Rectal smooth muscle tissue (tissue), 1 donor: Measurements from ENCODE around the gene FREY1.
"Not testable (repeated sequence)": the region's sequence is repeated elsewhere in the genome, so short reads cannot be mapped to it uniquely, and the experiment has no call there.

ENCODE experiments used
- H3K27ac ChIP-seq: one replicate; pipeline ENCODE4 v1.7.0; 2013; ENCODE audit warnings: low read depth, low read length, inconsistent platforms
- H3K27me3 ChIP-seq: one replicate; pipeline ENCODE4 v1.7.0; 2013; ENCODE audit warnings: low read length; ENCODE audit not compliant: control insufficient read depth, insufficient read depth
- H3K36me3 ChIP-seq: one replicate; pipeline ENCODE4 v1.7.0; 2013; ENCODE audit warnings: low read length; ENCODE audit not compliant: control insufficient read depth, insufficient read depth
- H3K4me1 ChIP-seq: one replicate; pipeline ENCODE4 v1.7.0; 2013; ENCODE audit warnings: low read length; ENCODE audit not compliant: control insufficient read depth, insufficient read depth
- H3K4me3 ChIP-seq: one replicate; pipeline ENCODE4 v1.7.0; 2013; ENCODE audit warnings: low read length
- H3K9ac ChIP-seq: one replicate; pipeline ENCODE4 v1.7.0; 2013; ENCODE audit warnings: low read length

FREY1 gene

DNA sequence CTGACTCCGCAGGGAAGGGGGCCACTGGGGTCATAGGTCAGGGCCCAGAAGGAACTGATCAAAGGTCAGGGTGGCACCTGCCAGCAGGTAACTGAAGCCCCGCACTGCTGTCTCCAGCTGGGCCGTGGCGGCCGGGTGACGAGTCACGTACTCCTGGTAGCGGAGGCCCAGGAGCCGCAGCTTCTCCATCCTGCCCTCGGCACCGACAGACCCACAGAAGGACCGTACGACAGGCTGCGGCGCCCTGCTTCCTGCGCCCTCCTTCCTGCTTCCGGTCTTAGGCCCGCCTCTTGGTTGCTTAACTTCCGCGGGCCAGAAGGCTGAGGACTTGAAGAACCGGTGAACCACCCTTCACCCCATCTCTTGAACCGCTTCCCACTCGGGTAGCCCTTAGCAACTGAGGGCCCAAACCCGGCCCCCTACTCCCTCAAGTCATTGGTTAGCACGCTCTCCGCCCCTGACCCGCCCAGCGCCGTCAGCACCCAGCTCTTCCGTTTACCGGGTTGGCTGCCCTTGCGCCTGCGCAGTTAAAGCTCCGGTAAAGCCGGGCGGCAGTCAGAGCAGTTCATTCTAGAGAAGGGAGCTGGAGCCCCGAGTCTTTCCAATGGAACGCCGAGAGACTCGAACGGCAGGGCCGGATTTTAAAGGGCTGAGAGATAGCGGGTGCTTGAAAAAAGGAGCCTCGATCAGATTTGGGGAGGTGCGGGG, 10.7 kb upstream of the FREY1 start, which contains the start of gene PEX16:
TSS of gene PEX16 (minus strand) at position 255 of the 708 bp plus-strand sequence. CDS start at position 189, 66 bp downstream.
- Histone ChIP-seq H3K36me3 (peaks cover 17% of the 10 kb centered on the region), H3K4me3 (peak within 1 kb of the TSS; percentile 99), H3K27ac (peak within 1 kb of the TSS; percentile 79), H3K9ac (peak within 1 kb of the TSS; percentile 82), H3K27me3 (no peaks in the 10 kb centered on the region), H3K4me1 (no peaks in the 10 kb centered on the region)

DNA sequence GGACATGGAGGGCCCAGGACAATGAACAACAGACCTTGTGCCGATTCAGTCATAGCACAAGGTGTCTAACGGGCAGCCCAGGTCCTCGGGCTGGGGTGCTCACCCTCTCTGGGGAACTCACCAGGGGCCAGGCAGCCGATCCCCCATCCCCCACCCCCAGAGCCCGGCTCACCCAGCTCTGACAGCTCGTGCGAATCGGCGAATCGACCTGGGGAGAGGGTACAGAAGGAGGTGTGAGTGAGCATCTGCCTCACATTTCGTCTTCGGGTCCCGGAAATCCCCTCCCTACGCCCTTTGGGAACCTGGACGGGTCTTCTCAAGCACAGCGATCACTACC, 10.2 kb upstream of the FREY1 start:
- Histone ChIP-seq H3K36me3 (peaks cover 17% of the 10 kb centered on the region), H3K4me3 (peak overlapping the region; percentile 99), H3K9ac (peak overlapping the region; percentile 82), H3K27me3 (no peaks in the 10 kb centered on the region), H3K4me1 (no peaks in the 10 kb centered on the region), H3K27ac (peak overlapping the region; percentile 79)

DNA sequence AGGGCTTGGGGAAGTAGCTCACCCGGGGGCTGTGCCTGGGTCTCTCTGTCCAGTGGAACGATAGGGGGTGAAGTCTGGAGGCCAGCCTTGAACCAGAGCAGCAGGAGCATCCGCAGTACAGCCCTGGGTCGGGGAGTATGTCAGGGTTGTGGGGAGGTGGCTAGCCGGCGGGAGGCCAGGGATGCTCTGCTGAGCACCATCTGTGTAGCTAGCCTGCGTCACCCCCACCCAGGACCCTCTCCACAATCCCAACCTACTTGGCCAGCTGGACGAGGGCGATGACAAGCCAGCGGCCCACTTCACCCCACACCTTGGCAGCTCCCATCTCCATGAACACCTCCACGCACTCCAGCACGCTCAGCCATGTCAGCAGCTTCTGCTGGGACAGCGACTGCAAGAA, 8.4 kb upstream of the FREY1 start:
- no peaks in the 10 kb centered on the region for H3K4me1 ChIP-seq
- H3K27me3 ChIP-seq, result no peaks in the 10 kb centered on the region
- H3K9ac ChIP-seq, result no peak overlapping the region
- H3K4me3 ChIP-seq, result no peak overlapping the region
- no peak overlapping the region for H3K27ac ChIP-seq
- H3K36me3 ChIP-seq, result peaks cover 25% of the 10 kb centered on the region

DNA sequence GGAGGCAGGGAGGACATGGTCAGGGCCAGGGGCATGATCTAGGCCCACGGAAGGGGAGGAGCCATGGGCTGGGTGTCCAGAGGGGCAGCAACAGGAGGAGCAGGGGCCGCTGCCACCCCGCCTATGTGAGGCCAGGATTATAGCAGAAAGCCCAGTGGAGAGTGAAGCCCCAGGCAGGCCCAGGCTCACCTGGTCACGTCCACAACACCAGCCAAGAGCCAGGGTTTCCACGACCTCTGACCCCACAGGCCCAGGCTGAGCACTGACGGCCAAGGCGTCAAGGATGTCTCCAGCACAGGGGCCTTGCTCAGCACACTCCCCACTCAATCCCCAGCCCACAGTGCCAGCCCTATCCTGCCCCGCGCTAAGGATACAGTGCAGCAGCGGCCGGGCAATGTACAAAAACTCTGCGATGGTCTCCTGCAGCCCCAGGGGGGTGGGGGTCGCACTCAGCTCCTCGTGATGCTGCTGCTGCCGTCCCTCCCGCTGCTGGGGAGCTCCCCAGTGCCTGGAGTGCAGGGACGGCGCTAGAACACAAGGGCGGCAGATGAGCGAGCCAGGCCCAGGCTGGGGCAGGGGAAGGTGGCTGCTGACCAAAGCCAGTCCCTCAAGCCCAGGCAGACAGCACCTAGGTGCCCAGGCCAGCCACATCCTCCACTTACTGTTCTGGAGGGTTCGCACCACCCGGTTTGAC, 7.0 kb upstream of the FREY1 start:
- Histone ChIP-seq H3K4me3 (no peak overlapping the region), H3K36me3 (peaks cover 28% of the 10 kb centered on the region), H3K9ac (no peak overlapping the region), H3K27me3 (no peaks in the 10 kb centered on the region), H3K27ac (no peak overlapping the region), H3K4me1 (no peaks in the 10 kb centered on the region)

DNA sequence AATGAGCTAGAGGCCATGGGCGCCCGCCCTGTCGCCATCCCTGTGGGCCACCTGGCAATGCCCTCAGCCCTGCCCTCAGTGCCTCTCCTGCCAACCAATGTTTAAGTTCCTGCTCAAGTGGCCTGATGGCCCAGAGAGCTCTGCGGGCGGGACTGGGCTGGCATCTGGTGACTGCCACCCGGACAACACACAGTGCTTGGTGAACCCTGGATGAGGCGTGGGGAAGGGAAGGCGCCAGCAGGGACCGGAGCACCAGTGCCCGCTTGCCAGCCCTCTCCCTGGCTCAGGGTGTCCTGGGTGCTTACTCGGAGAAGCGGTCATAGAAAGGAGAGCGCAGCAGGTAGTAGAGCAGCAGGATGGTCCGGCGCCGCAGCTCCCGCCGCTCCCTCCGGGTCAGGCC, 6.4 kb upstream of the FREY1 start:
- Histone ChIP-seq H3K9ac (no peak overlapping the region), H3K27ac (no peak overlapping the region), H3K27me3 (no peaks in the 10 kb centered on the region), H3K36me3 (peaks cover 28% of the 10 kb centered on the region), H3K4me3 (no peak overlapping the region), H3K4me1 (no peaks in the 10 kb centered on the region)

DNA sequence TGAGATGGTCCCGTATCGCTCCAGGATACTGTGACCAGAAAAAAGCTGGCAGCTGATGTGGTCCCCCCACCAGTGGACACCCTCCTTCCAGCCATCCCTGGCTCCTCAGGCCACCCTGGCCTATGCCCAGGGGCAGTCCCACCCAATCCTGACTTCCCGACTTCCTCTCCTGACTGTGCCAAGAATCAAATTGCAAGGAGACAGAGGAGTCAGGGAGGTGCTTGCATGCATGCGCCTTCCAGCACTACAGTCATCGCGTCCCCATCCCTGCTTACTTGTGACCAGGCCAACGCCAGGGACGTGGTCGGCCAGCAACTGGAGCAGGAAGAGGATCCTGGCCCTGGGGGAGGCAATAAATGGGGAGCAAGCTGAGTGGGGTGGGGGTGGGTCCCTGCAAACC, 3.6 kb upstream of the FREY1 start:
- Histone ChIP-seq H3K36me3 (peaks cover 28% of the 10 kb centered on the region), H3K27ac (no peak overlapping the region), H3K4me3 (no peak overlapping the region), H3K27me3 (no peaks in the 10 kb centered on the region), H3K9ac (no peak overlapping the region), H3K4me1 (no peaks in the 10 kb centered on the region)

DNA sequence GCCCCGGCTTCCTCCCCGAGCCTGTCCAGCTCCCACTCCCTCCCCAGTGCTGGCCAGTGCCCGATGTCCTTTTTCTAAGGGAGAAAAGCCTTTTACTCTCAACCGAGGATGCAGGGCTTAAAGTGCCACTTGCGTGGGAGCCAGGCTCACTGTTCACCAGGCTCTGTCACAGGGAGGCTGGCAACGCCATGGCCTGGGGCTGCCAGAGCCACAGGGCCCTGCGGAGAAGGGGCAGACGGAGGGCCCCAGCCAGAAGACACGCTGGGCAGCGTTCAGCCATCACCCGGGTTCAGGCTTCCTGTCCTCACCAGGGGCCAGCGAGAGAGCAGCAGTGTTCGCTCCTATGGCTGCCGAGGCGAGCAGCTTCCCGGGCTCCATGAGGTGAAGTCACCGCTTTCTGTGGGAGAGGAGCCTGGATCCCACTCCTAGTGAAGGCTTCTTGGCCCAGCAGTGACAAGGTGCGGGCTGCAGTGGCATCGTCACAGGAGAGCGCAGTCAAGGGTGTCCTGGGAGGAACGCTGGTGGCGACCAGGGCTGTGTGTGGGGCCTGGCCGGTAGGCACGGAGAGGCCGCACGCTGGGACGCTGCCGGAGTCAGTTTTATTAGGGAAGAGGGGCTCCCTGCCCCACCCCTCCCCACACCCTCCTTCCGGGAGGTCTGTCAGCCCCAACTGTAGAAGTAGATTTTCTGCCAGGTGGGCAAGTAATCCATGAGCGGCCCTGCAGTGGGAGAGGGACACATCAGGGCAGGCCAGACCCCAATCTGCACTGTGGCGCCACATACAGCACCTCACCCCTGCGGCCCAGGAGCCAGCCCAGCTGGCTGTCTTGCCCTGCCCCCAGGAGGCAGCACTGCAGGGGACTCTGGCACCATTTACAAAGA, 2.8 kb upstream of the FREY1 start:
- Histone ChIP-seq H3K36me3 (peaks cover 28% of the 10 kb centered on the region), H3K27me3 (no peaks in the 10 kb centered on the region), H3K4me3 (no peak overlapping the region), H3K9ac (no peak overlapping the region), H3K4me1 (no peaks in the 10 kb centered on the region), H3K27ac (no peak overlapping the region)

DNA sequence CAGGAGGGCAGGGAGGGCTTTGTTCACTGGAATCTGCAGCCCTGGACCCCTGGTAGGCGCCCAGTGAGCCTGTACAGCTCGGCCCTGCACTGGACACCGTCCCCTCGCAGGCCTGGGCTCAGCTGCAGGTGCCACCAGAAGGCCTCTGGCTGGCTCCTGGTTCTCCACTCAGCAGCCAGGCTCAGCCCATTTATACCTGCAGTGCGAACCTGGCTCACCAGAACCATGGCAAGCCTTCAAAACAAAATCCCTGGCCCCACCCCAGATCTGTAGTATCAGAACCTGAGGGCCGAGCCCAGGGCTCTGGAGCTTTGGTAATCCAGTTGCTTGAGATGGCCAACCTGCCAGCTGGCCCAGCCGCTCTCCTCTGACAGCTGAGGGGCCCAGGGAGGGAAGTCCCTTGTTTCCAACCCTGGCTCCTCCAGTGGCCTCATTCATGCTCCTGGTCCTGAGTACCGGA, 870 bp upstream of the FREY1 start:
- no peak overlapping the region for H3K27ac ChIP-seq
- H3K9ac ChIP-seq, result no peak overlapping the region

DNA sequence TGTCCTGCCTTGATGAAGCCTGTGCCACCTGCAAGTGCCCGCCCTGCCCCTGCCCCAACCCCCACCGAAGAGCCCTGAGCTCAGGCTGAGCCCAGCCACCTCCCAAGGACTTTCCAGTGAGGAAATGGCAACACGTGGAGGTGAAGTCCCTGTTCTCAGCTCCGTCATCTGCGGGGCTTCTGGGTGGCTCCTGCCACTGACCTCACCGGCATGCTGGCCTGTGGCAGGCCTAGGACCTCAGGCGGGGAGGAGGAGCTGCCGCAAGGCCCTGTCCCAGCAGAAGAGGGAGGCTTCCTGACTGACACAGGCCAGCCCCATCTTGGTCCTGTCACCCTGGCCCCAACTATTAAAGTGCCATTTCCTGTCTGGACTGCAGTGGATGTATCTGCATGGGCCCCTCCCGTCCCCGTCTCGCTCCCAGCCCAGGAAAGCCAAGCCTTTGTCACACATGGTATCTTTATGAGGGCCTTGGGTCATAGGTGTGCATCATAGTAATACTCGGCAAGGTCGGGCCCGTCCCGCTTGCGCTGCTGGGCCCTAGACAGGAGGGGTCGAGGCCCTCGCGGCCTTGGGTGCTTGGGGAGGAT, 882 bp downstream of the FREY1 start:
- H3K4me1 ChIP-seq, result peaks cover 2% of the 10 kb centered on the region
- no peak overlapping the region for H3K27ac ChIP-seq
- H3K9ac ChIP-seq, result no peak overlapping the region
- peaks cover 8% of the 10 kb centered on the region for H3K36me3 ChIP-seq
- H3K4me3 ChIP-seq, result no peak overlapping the region
- no peaks in the 10 kb centered on the region for H3K27me3 ChIP-seq

More for the DNA sequence above, 870 bp upstream of the FREY1 start:
- peaks cover 12% of the 10 kb centered on the region for H3K36me3 ChIP-seq
- no peaks in the 10 kb centered on the region for H3K27me3 ChIP-seq
- no peaks in the 10 kb centered on the region for H3K4me1 ChIP-seq
- no peak overlapping the region for H3K4me3 ChIP-seq

DNA sequence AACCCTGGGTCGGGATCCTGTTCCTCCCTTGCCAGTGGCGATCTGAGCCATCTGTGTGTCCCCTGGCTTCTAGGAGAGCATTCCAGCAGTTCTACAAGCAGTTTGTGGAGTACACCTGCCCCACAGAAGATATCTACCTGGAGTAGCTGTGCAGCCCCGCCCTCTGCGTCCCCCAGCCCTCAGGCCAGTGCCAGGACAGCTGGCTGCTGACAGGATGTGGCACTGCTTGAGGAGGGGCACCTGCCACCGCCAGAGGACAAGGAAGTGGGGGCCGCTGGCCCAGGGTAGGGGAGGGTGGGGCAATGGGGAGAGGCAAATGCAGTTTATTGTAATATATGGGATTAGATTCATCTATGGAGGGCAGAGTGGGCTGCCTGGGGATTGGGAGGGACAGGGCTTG, 1.5 kb downstream of the FREY1 start:
- H3K9ac ChIP-seq, H3K4me3 ChIP-seq, H3K27me3 ChIP-seq, H3K36me3 ChIP-seq, H3K27ac ChIP-seq, H3K4me1 ChIP-seq: not testable (repeated sequence)

DNA sequence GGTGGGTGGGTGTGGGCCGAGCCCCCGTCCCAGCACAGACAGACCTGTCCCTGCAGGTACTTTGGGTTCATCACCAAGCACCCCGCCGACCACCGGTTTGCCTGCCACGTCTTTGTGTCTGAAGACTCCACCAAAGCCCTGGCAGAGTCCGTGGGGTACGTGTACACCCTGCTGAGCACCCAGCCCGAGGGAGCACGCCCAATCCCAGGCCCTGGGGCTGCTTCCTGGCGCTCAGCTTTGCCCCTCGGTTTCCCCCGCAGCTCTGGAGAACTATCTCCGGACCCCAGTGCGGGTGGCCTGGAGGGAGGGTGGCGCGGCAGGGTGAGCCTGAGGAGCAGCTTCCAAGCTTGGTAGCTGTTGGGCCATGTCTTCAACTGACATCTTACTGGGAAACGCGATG, 2.0 kb downstream of the FREY1 start:
- no peak overlapping the region for H3K9ac ChIP-seq
- H3K27me3 ChIP-seq, result no peaks in the 10 kb centered on the region
- H3K4me1 ChIP-seq, result peaks cover 8% of the 10 kb centered on the region
- H3K27ac ChIP-seq, result no peak overlapping the region
- no peak overlapping the region for H3K4me3 ChIP-seq
- peaks cover 3% of the 10 kb centered on the region for H3K36me3 ChIP-seq

DNA sequence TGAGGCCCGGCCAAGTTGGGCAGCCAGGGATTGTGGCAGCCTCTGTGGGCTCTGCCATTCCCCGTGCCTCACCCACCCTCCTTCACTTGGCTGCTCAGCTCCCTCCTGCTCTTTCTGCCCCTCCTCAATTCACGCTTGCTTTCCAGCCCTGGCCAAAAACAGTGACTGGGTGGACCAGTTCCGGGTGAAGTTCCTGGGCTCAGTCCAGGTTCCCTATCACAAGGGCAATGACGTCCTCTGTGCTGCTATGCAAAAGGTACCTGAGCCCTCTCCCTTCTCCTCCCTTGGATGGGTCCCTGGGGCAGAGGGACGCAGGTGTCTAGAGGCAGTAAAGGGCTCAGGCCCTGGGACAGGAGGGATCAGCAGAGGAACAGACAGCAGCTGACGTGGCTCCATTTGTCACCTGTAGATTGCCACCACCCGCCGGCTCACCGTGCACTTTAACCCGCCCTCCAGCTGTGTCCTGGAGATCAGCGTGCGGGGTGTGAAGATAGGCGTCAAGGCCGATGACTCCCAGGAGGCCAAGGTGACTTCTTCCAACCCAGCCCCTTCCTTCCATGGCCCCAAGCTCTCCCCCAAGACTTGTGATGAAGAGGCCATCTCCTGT, 2.7 kb downstream of the FREY1 start:
- Histone ChIP-seq H3K9ac (no peak overlapping the region), H3K27ac (no peak overlapping the region), H3K36me3 (no peaks in the 10 kb centered on the region)

More for the DNA sequence above, 2.7 kb downstream of the FREY1 start:
- Histone ChIP-seq H3K4me1 (peaks cover 8% of the 10 kb centered on the region), H3K4me3 (no peak overlapping the region), H3K27me3 (no peaks in the 10 kb centered on the region)
